ENCODE results near the gene SEC61B. TPM values are rescaled to one million over a fixed set of nuclear protein-coding genes. Genes with fewer than 3 reads are reported as not detected.

The SEC61B gene
- total RNA-seq, 1 experiment from 2014 or later = 167 TPM

- TF ChIP-seq, protein P1, sequence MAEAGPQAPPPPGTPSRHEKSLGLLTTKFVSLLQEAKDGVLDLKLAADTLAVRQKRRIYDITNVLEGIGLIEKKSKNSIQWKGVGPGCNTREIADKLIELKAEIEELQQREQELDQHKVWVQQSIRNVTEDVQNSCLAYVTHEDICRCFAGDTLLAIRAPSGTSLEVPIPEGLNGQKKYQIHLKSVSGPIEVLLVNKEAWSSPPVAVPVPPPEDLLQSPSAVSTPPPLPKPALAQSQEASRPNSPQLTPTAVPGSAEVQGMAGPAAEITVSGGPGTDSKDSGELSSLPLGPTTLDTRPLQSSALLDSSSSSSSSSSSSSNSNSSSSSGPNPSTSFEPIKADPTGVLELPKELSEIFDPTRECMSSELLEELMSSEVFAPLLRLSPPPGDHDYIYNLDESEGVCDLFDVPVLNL (CRISPR knock-in tag; IDR thresholded peaks at IDR 0.05; ENCODE audit: borderline replicate concordance, low read depth) = no peak
- TF ChIP-seq CREM (CRISPR knock-in tag; IDR thresholded peaks at IDR 0.05) = no peak
- TF ChIP-seq SP1 (CRISPR knock-in tag; conservative IDR thresholded peaks at IDR 0.05) = no peak
- no peak for TF ChIP-seq SMAD4 (CRISPR knock-in tag; IDR thresholded peaks at IDR 0.05)
- TF ChIP-seq FOXP1 (CRISPR knock-in tag; IDR thresholded peaks at IDR 0.05; ENCODE audit: borderline replicate concordance) = no peak
- TF ChIP-seq, protein P2, sequence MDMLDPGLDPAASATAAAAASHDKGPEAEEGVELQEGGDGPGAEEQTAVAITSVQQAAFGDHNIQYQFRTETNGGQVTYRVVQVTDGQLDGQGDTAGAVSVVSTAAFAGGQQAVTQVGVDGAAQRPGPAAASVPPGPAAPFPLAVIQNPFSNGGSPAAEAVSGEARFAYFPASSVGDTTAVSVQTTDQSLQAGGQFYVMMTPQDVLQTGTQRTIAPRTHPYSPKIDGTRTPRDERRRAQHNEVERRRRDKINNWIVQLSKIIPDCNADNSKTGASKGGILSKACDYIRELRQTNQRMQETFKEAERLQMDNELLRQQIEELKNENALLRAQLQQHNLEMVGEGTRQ (CRISPR knock-in tag; IDR thresholded peaks at IDR 0.05) = no peak
- TF ChIP-seq ZNF138 (CRISPR knock-in tag; conservative IDR thresholded peaks at IDR 0.05) = no peak
- TF ChIP-seq, protein P3, sequence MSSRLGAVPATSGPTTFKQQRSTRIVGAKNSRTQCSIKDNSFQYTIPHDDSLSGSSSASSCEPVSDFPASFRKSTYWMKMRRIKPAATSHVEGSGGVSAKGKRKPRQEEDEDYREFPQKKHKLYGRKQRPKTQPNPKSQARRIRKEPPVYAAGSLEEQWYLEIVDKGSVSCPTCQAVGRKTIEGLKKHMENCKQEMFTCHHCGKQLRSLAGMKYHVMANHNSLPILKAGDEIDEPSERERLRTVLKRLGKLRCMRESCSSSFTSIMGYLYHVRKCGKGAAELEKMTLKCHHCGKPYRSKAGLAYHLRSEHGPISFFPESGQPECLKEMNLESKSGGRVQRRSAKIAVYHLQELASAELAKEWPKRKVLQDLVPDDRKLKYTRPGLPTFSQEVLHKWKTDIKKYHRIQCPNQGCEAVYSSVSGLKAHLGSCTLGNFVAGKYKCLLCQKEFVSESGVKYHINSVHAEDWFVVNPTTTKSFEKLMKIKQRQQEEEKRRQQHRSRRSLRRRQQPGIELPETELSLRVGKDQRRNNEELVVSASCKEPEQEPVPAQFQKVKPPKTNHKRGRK (CRISPR knock-in tag; IDR thresholded peaks at IDR 0.05; ENCODE audit: borderline replicate concordance) = no peak
- TF ChIP-seq, protein P4, sequence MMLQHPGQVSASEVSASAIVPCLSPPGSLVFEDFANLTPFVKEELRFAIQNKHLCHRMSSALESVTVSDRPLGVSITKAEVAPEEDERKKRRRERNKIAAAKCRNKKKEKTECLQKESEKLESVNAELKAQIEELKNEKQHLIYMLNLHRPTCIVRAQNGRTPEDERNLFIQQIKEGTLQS (CRISPR knock-in tag; conservative IDR thresholded peaks at IDR 0.05) = no peak
- no peak for TF ChIP-seq ZNF121 (CRISPR knock-in tag; IDR thresholded peaks at IDR 0.05)
- TF ChIP-seq, protein P5, sequence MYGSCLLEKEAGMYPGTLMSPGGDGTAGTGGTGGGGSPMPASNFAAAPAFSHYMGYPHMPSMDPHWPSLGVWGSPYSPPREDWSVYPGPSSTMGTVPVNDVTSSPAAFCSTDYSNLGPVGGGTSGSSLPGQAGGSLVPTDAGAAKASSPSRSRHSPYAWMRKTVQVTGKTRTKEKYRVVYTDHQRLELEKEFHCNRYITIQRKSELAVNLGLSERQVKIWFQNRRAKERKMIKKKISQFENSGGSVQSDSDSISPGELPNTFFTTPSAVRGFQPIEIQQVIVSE (CRISPR knock-in tag; IDR thresholded peaks at IDR 0.05; ENCODE audit: borderline replicate concordance) = no peak
- H3K36me3 Mint-ChIP-seq = no peaks in the 10 kb centered on the region
- POLR2A ChIA-PET = no interaction called here
- H3K4me1 Mint-ChIP-seq = peaks cover 12% of the 10 kb centered on the region
- H3K27me3 Mint-ChIP-seq (ENCODE audit: low read depth) = peaks cover 2% of the 10 kb centered on the region; the same call in 1 of the 2 replicates
- DNase-seq (ENCODE audit: low spot score) (no peak), ATAC-seq (no peak)
- CTCF ChIA-PET = interaction anchor here (1.0 to 1.1 kb wide), 2 partner anchors 43 to 52 kb away, joined by 3 read pairs; no protein-coding TSS in a partner anchor
- H3K4me3 Mint-ChIP-seq = no peak overlapping the region
- H3K9me3 Mint-ChIP-seq = no peaks in the 10 kb centered on the region
- H3K27ac Mint-ChIP-seq = no peak overlapping the region
These were observed 32.9 kb upstream of the SEC61B start for GRCh38 chr9:99189186-99189585.

DNA sequence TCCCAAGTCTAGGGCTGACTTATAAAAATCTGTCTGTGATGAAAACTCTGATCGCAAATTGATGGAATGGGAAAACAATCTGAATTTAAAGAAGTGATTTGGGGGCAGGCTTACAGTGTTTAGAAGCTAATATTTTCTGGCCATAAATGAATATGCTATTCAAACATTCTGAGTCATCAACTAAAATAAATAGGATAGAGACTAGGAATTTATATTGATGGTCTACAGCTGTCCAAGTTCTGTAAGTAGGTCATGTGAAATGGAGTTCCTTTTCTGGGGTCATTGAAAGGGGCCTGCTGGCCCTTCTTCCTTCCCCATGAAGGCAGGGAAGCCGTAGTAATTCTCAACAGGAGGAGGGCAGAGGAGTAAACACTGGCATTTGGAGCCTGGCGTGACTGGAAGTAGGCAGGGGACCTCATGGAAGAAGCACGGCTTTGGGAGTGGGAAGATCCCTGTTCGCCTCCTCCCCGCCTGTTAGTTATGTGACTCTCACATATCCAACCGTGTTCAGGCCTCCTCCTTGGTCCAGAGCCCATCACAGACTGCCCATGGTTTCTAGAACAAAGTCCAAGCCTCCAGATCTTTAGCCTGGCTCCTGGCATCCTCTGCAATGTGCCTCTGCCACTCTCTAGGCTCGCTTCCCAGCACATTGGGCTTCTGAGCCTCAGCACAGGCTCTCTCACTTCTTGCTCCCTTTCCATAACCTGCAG is 32.0 kb upstream of the SEC61B start:
- H3K9me3 Mint-ChIP-seq = no peaks in the 10 kb centered on the region
- H3K27me3 Mint-ChIP-seq (ENCODE audit: low read depth) = peaks cover 2% of the 10 kb centered on the region; the same call in 1 of the 2 replicates
- POLR2A ChIA-PET = no interaction called here
- CTCF ChIA-PET = interaction anchor here (1.1 kb wide), 1 partner anchor 51 kb away, joined by 3 read pairs; no protein-coding TSS in a partner anchor
- no peaks in the 10 kb centered on the region for H3K36me3 Mint-ChIP-seq
- H3K4me1 Mint-ChIP-seq = peaks cover 7% of the 10 kb centered on the region
- TF ChIP-seq STAT6 (CRISPR knock-in tag; conservative IDR thresholded peaks at IDR 0.05; ENCODE audit: low read depth) = no peak
- TF ChIP-seq GTF2I (CRISPR knock-in tag; conservative IDR thresholded peaks at IDR 0.05) = no peak
- TF ChIP-seq SMAD3 (CRISPR knock-in tag; IDR thresholded peaks at IDR 0.05; ENCODE audit: borderline replicate concordance) = no peak
- TF ChIP-seq ZNF138 (CRISPR knock-in tag; conservative IDR thresholded peaks at IDR 0.05) = no peak
- ATAC-seq (no peak), DNase-seq (ENCODE audit: low spot score) (no peak)
- H3K27ac Mint-ChIP-seq = no peak overlapping the region
- no peak overlapping the region for H3K4me3 Mint-ChIP-seq

Measured in WTC11 (cell line).